Sigmoid colon (tissue), 7 donors: Measurements from ENCODE around the gene GSK3B. TPM values are rescaled to one million over a fixed set of nuclear protein-coding genes. Genes with fewer than 3 reads are reported as not detected.

ENCODE experiments used
- DNase-seq: peaks from one replicate; pipeline ENCODE4 v3.0.0-alpha.2; 2019
- H3K27ac ChIP-seq, 4 donors: fragments of 200-600 bp; sonication (generic); one replicate each; pipeline ENCODE4 v1.5.1; 2016 to 2019; ENCODE audit warnings: mild to moderate bottlenecking in 1 of 4
- H3K27me3 ChIP-seq, 3 donors: fragments of 200-600 bp; sonication (generic); one replicate each; pipeline ENCODE4 v1.5.1; 2019; ENCODE audit warnings: mild to moderate bottlenecking in 1 of 3
- H3K36me3 ChIP-seq, 4 donors: fragments of 200-600 bp; sonication (generic); one replicate each; pipeline ENCODE4 v1.5.1; 2016 to 2019
- H3K4me1 ChIP-seq, 4 donors: fragments of 200-600 bp; sonication (generic); one replicate each; pipeline ENCODE4 v1.5.1; 2017 to 2019
- H3K4me3 ChIP-seq, 4 donors: fragments of 200-600 bp; sonication (generic); one replicate each; pipeline ENCODE4 v1.5.1; 2017 to 2019; ENCODE audit warnings: mild to moderate bottlenecking in 2 of 4, moderate library complexity in 1 of 4
- H3K9me3 ChIP-seq, 4 donors: fragments of 200-600 bp in 3 of 4; sonication (generic) in 3 of 4; one replicate each; pipeline versions ENCODE4 v1.5.1 to v1.6.1; 2013 to 2019
- CTCF ChIP-seq, 4 experiments: fragments of 450-650 bp in 3 of 4; fragments of 200-600 bp in 1 of 4; IDR thresholded peaks; one replicate each; pipeline ENCODE4 v1.5.1; 2016 to 2019; ENCODE audit warnings: antibody characterized with exemption in 4 of 4, mild to moderate bottlenecking in 3 of 4, moderate library complexity in 2 of 4
- EP300 ChIP-seq, 4 donors: sonication (generic); formaldehyde crosslinking; IDR thresholded peaks; one replicate each; pipeline ENCODE4 v1.6.1; 2017; ENCODE audit warnings: antibody characterized with exemption in 4 of 4
- POLR2A ChIP-seq, 2 donors: fragments of 450-650 bp; IDR thresholded peaks; one replicate each; pipeline ENCODE4 v1.6.1; 2016; ENCODE audit warnings: antibody characterized with exemption in 2 of 2, mild to moderate bottlenecking in 2 of 2, moderate library complexity in 2 of 2
- POLR2AphosphoS5 ChIP-seq, 4 donors: sonication (generic); formaldehyde crosslinking; IDR thresholded peaks; one replicate each; pipeline ENCODE4 v1.6.1; 2017; ENCODE audit warnings: antibody characterized with exemption in 4 of 4
- WGBS, 2 donors: extraction: QIAGEN DNeasy Blood & Tissue Kit; methylation state at CpG; one replicate each; pipeline ENCODE4 v1.1.7; 2013; 5-methylcytosine and 5-hydroxymethylcytosine counted together
- intact Hi-C: fragments of 100-400 bp; cut with DNase I; formaldehyde crosslinking; loops from one replicate; pipeline ENCODE4 v1.15.1; 2023
- polyA plus RNA-seq, 3 donors: library from polyadenylated mRNA; stranded (reverse); fragments of 200-250 nt; gene quantifications; one replicate each; pipeline ENCODE4 v1.2.3, GENCODE V29; 2013
- total RNA-seq, 4 donors: library from RNA; depleted of rRNA; stranded (reverse); fragments of >200 nt; gene quantifications; one replicate each; pipeline ENCODE4 v1.1.0, GENCODE V29; 2016
- donor health status: healthy with polysubstance abuse.
- donor health status: Bipolar disorder and iron deficiency.
- donor health status: healthy.

GSK3B gene
- total and polyA plus RNA-seq, 7 donors = 11.4 to 36.8 (median 23.2) TPM

- Histone ChIP-seq H3K9me3 (no peaks in the 10 kb centered on the region), H3K36me3 (no peaks in the 10 kb centered on the region), H3K27ac (no peak overlapping the region), H3K27me3 (no peaks in the 10 kb centered on the region), H3K4me1 (peaks cover 0 to 16% (median 3%) of the 10 kb centered on the region in 4 donors), H3K4me3 (no peak overlapping the region)
- TF ChIP-seq POLR2AphosphoS5 (IDR thresholded peaks at IDR 0.05) = no peak
- no peak for TF ChIP-seq EP300 (IDR thresholded peaks at IDR 0.05)
- no peak for TF ChIP-seq CTCF (IDR thresholded peaks at IDR 0.05)
- no peak for TF ChIP-seq POLR2A (IDR thresholded peaks at IDR 0.05)
- no peak for DNase-seq
- WGBS, 2 donors = 90 to 97% methylated on average over 2 of the region's 2 CpGs
- intact Hi-C loops = no loop called here
Observed at GRCh38 chr3:120064641-120065040, 29.6 kb downstream of the GSK3B start.

GRCh38 chr3:120062474-120062873 is 31.8 kb downstream of the GSK3B start:
- Histone ChIP-seq H3K36me3 (no peaks in the 10 kb centered on the region), H3K27me3 (no peaks in the 10 kb centered on the region), H3K4me1 (peaks cover 0 to 16% (median 7%) of the 10 kb centered on the region in 4 donors), H3K27ac (no peak overlapping the region), H3K9me3 (no peaks in the 10 kb centered on the region), H3K4me3 (no peak overlapping the region)
- WGBS, 2 donors = 92 to 93% methylated on average over 4 of the region's 4 CpGs
- DNase-seq = no peak
- intact Hi-C loops = no loop called here
- no peak for TF ChIP-seq EP300 (IDR thresholded peaks at IDR 0.05)
- TF ChIP-seq CTCF (IDR thresholded peaks at IDR 0.05) = no peak
- no peak for TF ChIP-seq POLR2A (IDR thresholded peaks at IDR 0.05)
- TF ChIP-seq POLR2AphosphoS5 (IDR thresholded peaks at IDR 0.05) = no peak

GRCh38 chr3:120059081-120059864 is 35.0 kb downstream of the GSK3B start:
- DNase-seq = no peak
- H3K27me3 ChIP-seq = no peaks in the 10 kb centered on the region
- 75 to 81% methylated on average over 3 of the region's 3 CpGs for WGBS, 2 donors
- H3K36me3 ChIP-seq = no peaks in the 10 kb centered on the region
- no peaks in the 10 kb centered on the region for H3K9me3 ChIP-seq
- intact Hi-C loops = no loop called here
- H3K4me1 ChIP-seq = peaks cover 0 to 16% (median 3%) of the 10 kb centered on the region in 4 donors
- TF ChIP-seq POLR2A (IDR thresholded peaks at IDR 0.05) (no peak), EP300 (IDR thresholded peaks at IDR 0.05) (no peak), POLR2AphosphoS5 (IDR thresholded peaks at IDR 0.05) (no peak), CTCF (IDR thresholded peaks at IDR 0.05) (no peak)
- no peak overlapping the region for H3K27ac ChIP-seq
- no peak overlapping the region for H3K4me3 ChIP-seq

GRCh38 chr3:120057626-120058025 is 36.6 kb downstream of the GSK3B start:
- intact Hi-C loops = no loop called here
- no peaks in the 10 kb centered on the region for H3K9me3 ChIP-seq
- WGBS, 2 donors = 85 to 90% methylated on average over 1 of the region's 1 CpG
- H3K27me3 ChIP-seq = no peaks in the 10 kb centered on the region
- no peak overlapping the region for H3K4me3 ChIP-seq
- no peak overlapping the region for H3K27ac ChIP-seq
- DNase-seq = no peak
- H3K36me3 ChIP-seq = no peaks in the 10 kb centered on the region
- H3K4me1 ChIP-seq = peaks cover 0 to 19% (median 8%) of the 10 kb centered on the region in 4 donors
- TF ChIP-seq CTCF (IDR thresholded peaks at IDR 0.05) = no peak
- no peak for TF ChIP-seq POLR2AphosphoS5 (IDR thresholded peaks at IDR 0.05)
- no peak for TF ChIP-seq POLR2A (IDR thresholded peaks at IDR 0.05)
- no peak for TF ChIP-seq EP300 (IDR thresholded peaks at IDR 0.05)
